H54 (cell line): Measurements from ENCODE around the gene SLC39A11.
"Not testable (repeated sequence)": the region's sequence is repeated elsewhere in the genome, so short reads cannot be mapped to it uniquely, and the experiment has no call there.

Experiments
- DNase-seq: peaks from one replicate; pipeline ENCODE4 v3.0.0; 2011; ENCODE audit warnings: low spot score, mixed read lengths; ENCODE audit not compliant: insufficient read length
- FAIRE-seq: peaks from 3 replicates; lab custom pipeline; 2011; peaks lifted over from hg19 to GRCh38; lab: Jason Lieb, UNC
- POLR2A ChIP-seq: IDR thresholded peaks from 2 replicates; pipeline ENCODE4 v1.6.1; 2011; ENCODE audit warnings: low read depth, mild to moderate bottlenecking, low read length

The SLC39A11 gene

DNA sequence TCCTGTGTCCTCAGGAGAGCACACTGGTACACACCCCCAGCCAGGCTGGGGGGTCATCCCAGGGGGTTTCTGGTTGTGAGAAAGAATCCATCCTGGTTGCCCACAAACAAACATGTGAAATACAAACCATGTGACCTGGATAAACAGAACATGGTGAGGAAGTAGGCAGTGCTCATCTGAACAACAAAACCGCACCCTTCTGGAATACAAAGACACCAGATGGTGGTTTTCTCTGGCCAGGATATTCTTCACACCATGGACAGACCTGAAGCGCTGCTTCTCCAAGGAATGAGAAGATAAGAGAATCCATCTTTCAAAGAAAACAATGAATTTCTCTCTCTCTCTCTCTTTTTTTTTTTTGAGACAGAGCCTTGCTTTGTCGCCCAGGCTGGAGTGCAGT is 302.3 kb downstream of the SLC39A11 start:
- FAIRE-seq (no peak), DNase-seq (no peak)
- TF ChIP-seq POLR2A: no peak

GRCh38 chr17:72789711-72790110 is 302.8 kb downstream of the SLC39A11 start:
- TF ChIP-seq POLR2A: no peak
- DNase-seq: no peak
- no peak for FAIRE-seq

DNA sequence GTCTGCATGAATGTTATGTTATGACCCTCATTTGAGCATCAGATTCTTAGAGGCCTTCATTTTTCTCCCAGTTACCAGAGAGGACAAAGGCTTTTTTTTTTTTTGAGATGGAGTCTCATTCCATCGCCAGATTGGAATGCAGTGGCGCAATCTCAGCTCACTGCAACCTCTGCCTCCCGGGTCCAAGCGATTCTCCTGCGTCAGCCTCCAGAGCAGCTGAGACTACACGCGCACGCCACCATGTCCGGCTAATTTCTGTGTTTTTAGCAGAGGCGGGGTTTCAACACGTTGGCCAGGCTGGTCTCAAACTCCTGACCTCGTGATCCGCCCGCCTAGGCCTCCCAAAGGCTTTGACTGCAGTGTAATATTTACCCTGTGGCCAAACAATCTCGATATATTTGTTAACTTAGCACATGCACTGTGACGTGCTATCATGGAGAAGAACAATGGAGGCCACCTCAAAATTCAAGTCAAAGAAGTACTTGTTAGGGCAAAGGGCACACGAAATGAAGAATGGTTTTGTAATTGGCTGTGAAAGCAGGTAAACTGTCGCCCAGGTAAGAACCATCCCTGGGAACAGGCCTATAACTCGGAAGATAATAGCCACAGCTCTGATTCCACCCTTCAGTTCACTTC is 303.4 kb downstream of the SLC39A11 start:
- no peak for FAIRE-seq
- TF ChIP-seq POLR2A: no peak
- DNase-seq: no peak

- no peak for TF ChIP-seq POLR2A
- FAIRE-seq: no peak
- DNase-seq: no peak
These were observed 306.3 kb downstream of the SLC39A11 start for GRCh38 chr17:72786209-72786608.

- FAIRE-seq (no peak), DNase-seq (no peak)
- no peak for TF ChIP-seq POLR2A
These were observed 309.3 kb downstream of the SLC39A11 start for GRCh38 chr17:72782985-72783701.

GRCh38 chr17:72782437-72782836 is 310.1 kb downstream of the SLC39A11 start:
- not testable (repeated sequence) for DNase-seq, FAIRE-seq

DNA sequence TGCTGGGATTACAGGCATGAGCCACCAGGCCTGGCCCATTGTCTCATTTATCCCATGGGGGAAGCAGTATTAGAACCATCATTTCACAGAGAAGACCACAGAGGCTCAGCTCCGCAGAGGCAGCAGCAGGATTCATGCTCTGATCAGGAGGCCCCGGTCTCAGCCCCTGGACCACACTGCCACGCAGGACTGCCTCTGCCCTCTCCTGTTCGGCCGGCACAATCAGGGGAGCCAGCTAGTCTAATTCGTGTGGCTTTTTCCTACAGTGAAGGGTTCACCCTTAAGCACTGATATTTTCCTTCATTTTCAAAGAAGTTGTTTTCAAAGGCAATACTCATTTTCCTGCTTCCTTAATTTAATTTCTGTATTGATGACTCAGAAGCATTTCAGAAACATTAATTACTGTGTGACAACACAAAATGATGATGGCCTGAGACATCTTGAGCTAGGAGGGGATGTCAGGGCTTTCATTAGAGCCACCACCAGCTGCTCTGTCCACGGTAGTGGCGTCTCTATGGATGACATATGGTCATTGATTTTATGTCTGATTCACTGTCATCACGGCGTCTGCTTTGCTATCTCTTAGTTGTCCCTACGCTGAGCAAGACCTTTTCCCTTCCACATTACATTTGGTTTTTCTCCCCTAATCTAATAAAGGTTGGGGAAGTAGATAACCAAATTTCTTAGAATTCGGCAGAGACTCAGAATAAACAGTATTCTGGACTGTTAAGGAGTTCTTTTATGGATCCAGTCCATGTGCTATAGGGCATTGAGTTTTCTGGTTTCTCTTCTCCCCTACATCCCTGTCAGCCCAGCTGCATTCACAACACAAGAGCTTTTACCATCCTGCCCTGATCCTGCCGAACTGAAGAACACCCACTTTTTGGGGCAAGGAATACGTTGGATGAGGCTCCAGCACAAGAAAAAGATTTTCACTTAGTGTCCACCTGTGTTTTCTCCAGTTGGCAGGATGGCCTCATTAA is 314.0 kb downstream of the SLC39A11 start:
- FAIRE-seq (no peak), DNase-seq (no peak)
- no peak for TF ChIP-seq POLR2A

- DNase-seq: no peak
- no peak for TF ChIP-seq POLR2A
- FAIRE-seq: no peak
These were observed 316.6 kb downstream of the SLC39A11 start for GRCh38 chr17:72775919-72776318.

- DNase-seq (no peak), FAIRE-seq (no peak)
- no peak for TF ChIP-seq POLR2A
These were observed 317.3 kb downstream of the SLC39A11 start for GRCh38 chr17:72775237-72775636.

GRCh38 chr17:72774236-72774635 is 318.3 kb downstream of the SLC39A11 start:
- no peak for TF ChIP-seq POLR2A
- DNase-seq: no peak
- FAIRE-seq: no peak

- not testable (repeated sequence) for DNase-seq, FAIRE-seq
These were observed 319.3 kb downstream of the SLC39A11 start for GRCh38 chr17:72773225-72773624.

- no peak for TF ChIP-seq POLR2A
- DNase-seq: no peak
- no peak for FAIRE-seq
These were observed 320.1 kb downstream of the SLC39A11 start for GRCh38 chr17:72772331-72772821.

DNA sequence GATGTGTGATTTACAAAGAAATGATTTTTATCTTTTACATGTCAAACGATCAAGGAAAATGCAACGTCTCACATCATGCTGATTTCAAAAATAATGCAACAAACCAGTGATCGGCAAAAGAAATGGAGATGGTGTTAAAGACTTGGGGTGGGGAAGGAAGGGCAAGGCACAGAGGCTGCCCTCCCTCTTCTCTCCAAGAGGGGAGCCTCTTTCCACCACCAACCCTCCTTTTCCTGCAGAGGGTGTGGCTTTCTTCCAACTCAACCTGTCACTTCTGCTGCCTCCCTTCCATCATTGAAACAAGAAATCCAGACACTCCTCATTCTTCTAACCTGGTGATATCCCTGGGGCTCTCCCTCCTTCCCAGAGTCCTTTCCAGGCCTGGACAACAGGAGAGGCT is 320.8 kb downstream of the SLC39A11 start:
- FAIRE-seq (no peak), DNase-seq (no peak)
- no peak for TF ChIP-seq POLR2A

DNA sequence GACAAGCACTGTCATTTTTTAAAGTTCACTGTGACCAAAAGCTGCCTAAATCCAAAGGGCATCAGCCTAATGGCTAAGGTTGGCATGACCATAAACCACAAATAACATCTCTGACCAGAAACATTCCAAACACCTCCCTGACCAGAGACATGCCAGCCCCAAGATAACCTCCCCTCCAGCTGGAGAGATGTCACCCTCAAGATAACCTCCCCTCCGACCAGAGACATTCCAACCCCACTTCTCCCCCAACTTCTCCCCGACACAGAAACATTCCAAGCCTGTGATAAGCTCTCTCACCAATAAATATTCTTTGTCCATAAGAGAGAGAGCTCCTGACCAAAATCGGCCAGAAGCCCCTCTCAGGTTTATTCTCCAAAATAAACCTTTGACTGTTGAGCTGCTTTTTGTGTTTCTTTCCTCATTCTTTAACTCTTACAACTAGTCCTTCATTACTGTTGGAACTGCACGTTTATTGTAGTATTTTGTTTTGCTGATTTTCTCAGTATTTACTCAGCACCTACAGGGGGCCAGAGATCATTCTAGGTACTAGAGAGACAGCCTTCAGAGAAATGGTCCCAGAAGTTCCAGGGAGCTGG is 325.6 kb downstream of the SLC39A11 start:
- DNase-seq (no peak), FAIRE-seq (no peak)
- no peak for TF ChIP-seq POLR2A
